ENCODE measurements around the gene MYT1. TPM values are rescaled to one million over a fixed set of nuclear protein-coding genes. Genes with fewer than 3 reads are reported as not detected.
"Not testable (repeated sequence)": the region's sequence is repeated elsewhere in the genome, so short reads cannot be mapped to it uniquely, and the experiment has no call there.

The MYT1 gene
- total RNA-seq, 4 donors from 2014 or later: not detected

DNA sequence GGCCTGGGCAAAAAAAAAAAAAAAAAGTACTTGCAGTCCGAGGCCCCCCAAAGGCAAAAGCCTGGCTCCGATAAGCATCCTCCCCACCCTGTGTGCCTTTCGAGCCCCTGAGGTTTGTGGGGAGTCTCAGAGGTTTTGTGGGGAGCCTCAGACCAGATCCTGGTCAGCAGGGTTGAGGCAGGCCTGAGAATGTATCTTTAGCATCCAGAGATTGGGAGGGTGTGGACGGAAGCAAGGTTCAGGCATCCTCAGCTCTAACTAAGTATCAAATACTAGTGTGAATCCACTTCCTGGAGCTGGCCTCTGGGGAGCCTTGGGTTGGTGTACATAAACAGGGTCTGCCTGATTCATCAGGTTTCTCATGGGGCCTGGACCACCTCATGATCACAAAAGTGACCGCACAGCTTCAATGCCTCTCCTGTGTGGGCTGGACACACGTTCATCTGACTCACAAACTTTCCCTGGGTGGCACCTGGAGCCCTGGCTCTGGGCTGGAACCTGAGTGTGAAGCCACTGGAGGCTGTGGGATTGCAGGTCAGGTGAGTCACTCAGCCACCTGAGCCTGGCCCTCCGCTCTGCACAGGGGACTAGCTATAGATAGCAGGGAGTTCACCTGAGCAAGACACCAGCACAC lies 115.7 kb downstream of the MYT1 start:
- peaks cover 0 to 12% (median 0%) of the 10 kb centered on the region in 3 donors for H3K36me3 ChIP-seq
- WGBS, 2 donors: 78 to 88% methylated on average over 6 to 7 of the region's 7 CpGs

DNA sequence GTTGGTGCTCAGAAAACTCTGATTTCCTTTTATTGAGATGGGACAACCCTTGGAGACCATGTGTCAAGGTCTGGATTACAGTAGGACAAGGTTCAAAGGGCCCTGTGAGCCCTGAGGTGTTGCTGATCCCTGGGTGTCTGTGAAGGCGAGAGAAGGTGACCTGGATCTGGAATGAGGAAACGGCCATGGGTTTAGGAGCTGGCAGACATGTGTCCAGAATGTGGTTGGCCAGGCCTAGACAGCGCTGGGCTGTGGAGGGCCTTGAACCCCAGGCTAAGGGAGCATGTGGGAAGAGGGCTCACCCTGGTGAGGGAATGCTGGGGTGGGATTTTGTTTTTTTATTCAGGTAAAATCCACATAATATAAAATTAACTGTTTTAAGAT lies 116.2 kb downstream of the MYT1 start:
- WGBS, 2 donors: 83 to 87% methylated on average over 3 of the region's 3 CpGs
- no peak for DNase-seq (ENCODE audit: low spot score in 2 of 2)
- no peaks in the 10 kb centered on the region for H3K4me1 ChIP-seq

More for the DNA sequence above, 115.7 kb downstream of the MYT1 start:
- DNase-seq (ENCODE audit: low spot score in 2 of 2): no peak
- Histone ChIP-seq H3K27ac (no peak overlapping the region), H3K4me1 (no peaks in the 10 kb centered on the region), H3K27me3 (no peaks in the 10 kb centered on the region), H3K9me3 (no peaks in the 10 kb centered on the region), H3K4me3 (no peak overlapping the region)
- no peak for TF ChIP-seq EP300 (IDR thresholded peaks at IDR 0.05)
- TF ChIP-seq, protein P1, sequence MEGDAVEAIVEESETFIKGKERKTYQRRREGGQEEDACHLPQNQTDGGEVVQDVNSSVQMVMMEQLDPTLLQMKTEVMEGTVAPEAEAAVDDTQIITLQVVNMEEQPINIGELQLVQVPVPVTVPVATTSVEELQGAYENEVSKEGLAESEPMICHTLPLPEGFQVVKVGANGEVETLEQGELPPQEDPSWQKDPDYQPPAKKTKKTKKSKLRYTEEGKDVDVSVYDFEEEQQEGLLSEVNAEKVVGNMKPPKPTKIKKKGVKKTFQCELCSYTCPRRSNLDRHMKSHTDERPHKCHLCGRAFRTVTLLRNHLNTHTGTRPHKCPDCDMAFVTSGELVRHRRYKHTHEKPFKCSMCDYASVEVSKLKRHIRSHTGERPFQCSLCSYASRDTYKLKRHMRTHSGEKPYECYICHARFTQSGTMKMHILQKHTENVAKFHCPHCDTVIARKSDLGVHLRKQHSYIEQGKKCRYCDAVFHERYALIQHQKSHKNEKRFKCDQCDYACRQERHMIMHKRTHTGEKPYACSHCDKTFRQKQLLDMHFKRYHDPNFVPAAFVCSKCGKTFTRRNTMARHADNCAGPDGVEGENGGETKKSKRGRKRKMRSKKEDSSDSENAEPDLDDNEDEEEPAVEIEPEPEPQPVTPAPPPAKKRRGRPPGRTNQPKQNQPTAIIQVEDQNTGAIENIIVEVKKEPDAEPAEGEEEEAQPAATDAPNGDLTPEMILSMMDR (IDR thresholded peaks at IDR 0.05): no peak
- no peak for TF ChIP-seq POLR2A (IDR thresholded peaks at IDR 0.05)

DNA sequence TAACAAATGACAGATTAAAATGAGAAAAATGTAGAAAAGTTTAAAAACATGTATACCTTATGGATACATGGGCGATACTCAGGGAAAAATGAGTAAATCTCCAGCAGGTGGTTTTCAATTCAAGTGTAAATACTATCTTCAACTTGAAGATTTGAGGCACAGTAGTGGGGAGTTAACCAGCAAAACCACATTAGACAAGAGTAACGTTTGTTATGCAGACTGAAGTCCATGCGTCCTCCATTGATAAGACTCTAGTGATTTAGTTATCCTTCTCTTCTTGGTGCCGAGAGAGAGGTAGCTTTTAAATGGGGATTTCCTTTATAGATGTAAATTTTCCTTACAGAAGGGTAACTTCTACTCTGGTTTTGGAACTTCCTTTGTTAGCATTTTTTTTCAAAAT lies 119.4 kb downstream of the MYT1 start:
- TF ChIP-seq EP300 (IDR thresholded peaks at IDR 0.05) (no peak), POLR2A (IDR thresholded peaks at IDR 0.05) (no peak)
- TF ChIP-seq, protein P1 (IDR thresholded peaks at IDR 0.05): no peak

More for the DNA sequence above, 116.2 kb downstream of the MYT1 start:
- Histone ChIP-seq H3K27me3 (no peaks in the 10 kb centered on the region), H3K27ac (no peak overlapping the region), H3K9me3 (no peaks in the 10 kb centered on the region), H3K4me3 (no peak overlapping the region), H3K36me3 (peaks cover 0 to 12% (median 0%) of the 10 kb centered on the region in 3 donors)
- TF ChIP-seq EP300 (IDR thresholded peaks at IDR 0.05): no peak

DNA sequence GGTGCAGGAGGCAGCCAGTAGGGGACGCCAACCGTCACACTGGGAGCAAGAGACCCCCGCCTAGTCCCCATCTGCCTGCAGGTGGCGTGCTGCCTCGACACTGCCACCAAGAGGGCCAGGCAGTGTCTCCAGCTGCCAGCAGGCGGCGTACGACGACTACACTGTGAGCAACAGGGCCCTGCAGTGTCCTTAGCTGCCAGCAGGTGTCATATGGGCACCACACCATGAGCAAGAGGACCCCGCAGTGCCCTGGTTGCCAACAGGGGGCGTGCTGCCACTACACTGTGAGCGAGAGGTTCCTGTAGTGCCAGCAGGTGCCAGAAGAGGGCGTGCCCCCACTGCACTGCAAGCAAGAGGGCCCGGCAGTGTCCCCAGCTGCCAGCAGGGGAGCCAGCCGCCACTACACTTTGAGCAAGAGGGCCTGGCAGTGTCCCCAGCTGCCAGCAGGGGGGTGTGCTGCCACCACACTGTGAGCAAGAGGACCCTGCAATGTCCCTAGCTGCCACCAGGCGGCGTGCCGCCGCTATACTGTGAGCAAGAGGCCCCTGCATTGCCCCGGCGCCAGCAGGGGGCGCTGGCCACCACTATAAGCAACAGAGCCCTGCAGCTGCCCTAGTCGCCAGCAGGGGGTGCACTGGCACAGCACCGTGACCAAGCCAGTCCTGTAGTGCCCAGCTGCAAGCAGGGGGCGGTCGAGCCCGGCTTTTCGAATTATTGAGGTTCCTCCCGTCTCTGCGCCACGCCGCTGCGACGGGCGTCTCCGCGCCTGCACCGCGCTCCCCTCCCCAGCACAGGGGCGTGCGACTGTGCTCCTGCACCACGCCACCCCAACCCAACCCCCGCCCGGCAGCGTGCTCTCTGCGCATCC lies 121.6 kb downstream of the MYT1 start:
- 82 to 91% methylated on average over 31 to 41 of the region's 46 CpGs for WGBS, 2 donors
- DNase-seq (ENCODE audit: low spot score in 2 of 2): peak; percentile 21 to 30
- not testable (repeated sequence) for H3K27ac ChIP-seq, H3K9me3 ChIP-seq, H3K4me1 ChIP-seq, H3K27me3 ChIP-seq, H3K36me3 ChIP-seq, H3K4me3 ChIP-seq
- TF ChIP-seq, protein P1 (IDR thresholded peaks at IDR 0.05): peak in 4 of 5 experiments; percentile 28 to 71 (median 50)

More for the DNA sequence above, 119.4 kb downstream of the MYT1 start:
- H3K27ac ChIP-seq: no peak overlapping the region
- peaks cover 0 to 6% (median 0%) of the 10 kb centered on the region in 4 donors for H3K9me3 ChIP-seq
- WGBS, 2 donors: 53 to 59% methylated on average over 4 of the region's 4 CpGs
- H3K36me3 ChIP-seq: no peaks in the 10 kb centered on the region
- DNase-seq (ENCODE audit: low spot score in 2 of 2): no peak
- no peaks in the 10 kb centered on the region for H3K27me3 ChIP-seq
- no peaks in the 10 kb centered on the region for H3K4me1 ChIP-seq
- H3K4me3 ChIP-seq: no peak overlapping the region

DNA sequence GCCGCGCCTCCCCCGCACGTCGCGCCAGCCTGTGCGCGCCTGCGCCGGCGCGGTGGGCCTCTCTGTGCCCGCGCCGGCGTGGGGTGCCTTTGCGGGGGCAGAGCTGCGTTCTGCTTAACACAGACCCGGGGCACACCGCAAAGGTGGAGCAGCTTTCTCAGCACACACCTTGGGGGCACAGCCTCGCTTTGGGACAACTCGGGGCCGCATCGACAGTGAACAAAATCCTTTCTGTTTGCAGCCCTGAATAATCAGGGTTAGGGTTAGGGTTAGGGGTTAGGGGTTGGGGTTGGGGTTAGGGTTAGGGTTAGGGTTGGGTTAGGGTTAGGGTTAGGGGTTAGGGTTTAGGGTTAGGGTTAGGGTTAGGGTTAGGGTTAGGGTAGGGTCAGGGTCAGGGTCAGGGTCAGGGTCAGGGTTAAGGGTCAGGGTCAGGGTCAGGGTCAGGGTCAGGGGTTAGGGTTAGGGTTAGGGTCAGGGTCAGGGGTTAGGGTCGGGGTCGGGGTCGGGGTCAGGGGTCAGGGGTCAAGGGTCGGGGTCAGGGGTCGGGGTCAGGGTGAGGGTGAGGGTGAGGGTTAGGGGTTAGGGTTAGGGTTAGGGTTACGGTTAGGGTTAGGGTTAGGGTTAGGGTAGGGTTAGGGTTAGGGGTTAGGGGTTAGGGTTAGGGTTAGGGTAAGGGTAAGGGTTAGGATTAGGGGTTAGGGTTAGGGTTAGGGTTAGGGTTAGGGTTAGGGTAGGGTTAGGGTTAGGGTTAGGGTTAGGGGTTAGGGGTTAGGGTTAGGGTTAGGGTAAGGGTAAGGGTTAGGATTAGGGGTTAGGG lies 122.4 kb downstream of the MYT1 start:
- H3K27me3 ChIP-seq; H3K27ac ChIP-seq; DNase-seq (ENCODE audit: low spot score in 2 of 2); H3K4me3 ChIP-seq; H3K9me3 ChIP-seq; H3K4me1 ChIP-seq; H3K36me3 ChIP-seq: not testable (repeated sequence)
- WGBS, 2 donors: 91 to 95% methylated on average over 22 to 30 of the region's 30 CpGs

DNA sequence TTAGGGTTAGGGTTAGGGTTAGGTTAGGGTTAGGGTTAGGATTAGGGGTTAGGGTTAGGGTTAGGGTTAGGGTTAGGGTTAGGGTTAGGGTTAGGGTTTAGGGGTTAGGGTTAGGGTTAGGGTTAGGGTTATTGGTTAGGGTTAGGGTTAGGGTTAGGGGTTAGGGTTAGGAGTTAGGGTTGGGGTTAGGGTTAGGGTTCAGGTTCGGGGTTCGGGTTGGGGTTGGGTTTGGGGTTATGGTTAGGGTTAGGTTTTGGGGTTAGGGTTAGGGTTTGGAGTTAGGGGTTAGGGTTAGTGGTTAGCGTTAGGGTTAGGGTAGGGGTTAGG lies 123.0 kb downstream of the MYT1 start:
- H3K9me3 ChIP-seq; H3K4me1 ChIP-seq; H3K27ac ChIP-seq; H3K4me3 ChIP-seq; H3K27me3 ChIP-seq; H3K36me3 ChIP-seq; DNase-seq (ENCODE audit: low spot score in 2 of 2): not testable (repeated sequence)
- WGBS, 2 donors: 93 to 94% methylated on average over 3 of the region's 3 CpGs

Small RNAs within 50 kb of the gene (small RNA-seq; reads per million reads assigned to genes)
- not detected for gene AL137028.2

Other genes with a start within 250 kb of the MYT1 start
- 10 to 100 TPM; 31.2 to 96.0 (median 50.0) TPM for gene UCKL1, start 208.0 kb upstream of the MYT1 start, total RNA-seq
- gene ZNF512B, start 194.5 kb upstream of the MYT1 start, total RNA-seq: 10 to 100 TPM in 2 of 4 donors, 1 to 10 TPM in 2; 8.3 to 18.3 (median 11.7) TPM
- gene SAMD10, start 184.8 kb upstream of the MYT1 start, total RNA-seq: 1 to 10 TPM; 1.3 to 5.1 (median 2.8) TPM
- 10 to 100 TPM; 70.5 to 77.0 (median 73.8) TPM for gene PRPF6, start 183.3 kb upstream of the MYT1 start, total RNA-seq
- 10 to 100 TPM in 1 of 4 donors, 1 to 10 TPM in 3; 1.7 to 14.4 (median 4.1) TPM for gene C20orf204, start 128.3 kb upstream of the MYT1 start, total RNA-seq
- gene SOX18, start 114.8 kb upstream of the MYT1 start, total RNA-seq: 10 to 100 TPM in 3 of 4 donors, 1 to 10 TPM in 1; 4.6 to 44.6 (median 21.4) TPM
- 10 to 100 TPM; 45.6 to 62.9 (median 59.2) TPM for gene TCEA2, start 101.3 kb upstream of the MYT1 start, total RNA-seq
- 10 to 100 TPM; 12.9 to 35.7 (median 20.1) TPM for gene RGS19, start 84.9 kb upstream of the MYT1 start, total RNA-seq
- gene OPRL1, start 84.4 kb upstream of the MYT1 start, total RNA-seq: 1 to 10 TPM in 1 of 4 donors, under 1 TPM in 3; 0.21 to 1.5 (median 0.71) TPM
- 1 to 10 TPM in 1 of 4 donors, under 1 TPM in 2, not detected in 1; 0.59 to 1.3 (median 0.84) TPM for gene LKAAEAR1, start 80.1 kb upstream of the MYT1 start, total RNA-seq
- gene NPBWR2, start 56.9 kb upstream of the MYT1 start, total RNA-seq: not detected
- 100 to 1,000 TPM in 3 of 4 donors, 10 to 100 TPM in 1; 57.0 to 119 (median 103) TPM for gene PCMTD2, start 91.3 kb downstream of the MYT1 start, total RNA-seq

Measured in tibial nerve (tissue), 4 donors.